A673 (cell line): ENCODE data around the gene IFNLR1. TPM values are rescaled to one million over a fixed set of nuclear protein-coding genes. Genes with fewer than 3 reads are reported as not detected.

Experiments
- BruUV-seq: library from RNA; stranded (reverse); fragments of 400-500 nt; replicated peaks from 2 replicates; lab custom pipeline; 2021; lab: Mats Ljungman, UMichigan
- CTCF ChIA-PET: fragments of 300-600 bp; sonication (Branson Sonifier 250); formaldehyde crosslinking; loops from one replicate; lab custom pipeline; 2022; ENCODE audit warnings: antibody characterized with exemption; lab: Charles Lee
- POLR2A ChIA-PET: fragments of 300-600 bp; sonication (Branson Sonifier 250); formaldehyde crosslinking; loops from one replicate; lab custom pipeline; 2022; ENCODE audit warnings: antibody characterized with exemption; ENCODE audit not compliant: low non-redundant PET; lab: Charles Lee
- DNase-seq: peaks from one replicate; pipeline ENCODE4 v3.0.0-alpha.2; 2015; ENCODE audit warnings: low spot score
- H3K27ac ChIP-seq: fragments of 200-600 bp; sonication (generic); 2 replicates; pipeline ENCODE4 v1.5.1; 2016; ENCODE audit warnings: mixed run types, low read depth, mild to moderate bottlenecking, mixed read lengths, antibody characterized with exemption, low read length; ENCODE audit not compliant: poor library complexity, severe bottlenecking
- H3K27me3 ChIP-seq: fragments of 200-600 bp; sonication (generic); replicated peaks from 2 replicates; pipeline ENCODE4 v1.6.1; 2017; ENCODE audit warnings: mixed run types, low read depth, mild to moderate bottlenecking, mixed read lengths, antibody characterized with exemption, low read length; ENCODE audit not compliant: insufficient read depth, poor library complexity
- H3K36me3 ChIP-seq: fragments of 200-600 bp; sonication (generic); 2 replicates; pipeline ENCODE4 v1.6.1; 2016; ENCODE audit warnings: mixed run types, mild to moderate bottlenecking, mixed read lengths, antibody characterized with exemption, low read length; ENCODE audit not compliant: insufficient read depth, poor library complexity, severe bottlenecking
- H3K4me1 ChIP-seq: fragments of 200-600 bp; sonication (generic); 2 replicates; pipeline ENCODE4 v1.6.1; 2017; ENCODE audit warnings: mixed run types, mild to moderate bottlenecking, mixed read lengths, antibody characterized with exemption, low read length; ENCODE audit not compliant: insufficient read depth, poor library complexity, severe bottlenecking
- H3K4me3 ChIP-seq: fragments of 200-600 bp; sonication (generic); 2 replicates; pipeline ENCODE4 v1.5.1; 2016; ENCODE audit warnings: low read depth, mixed run types, mild to moderate bottlenecking, mixed read lengths, low read length; ENCODE audit not compliant: poor library complexity, severe bottlenecking
- H3K9me3 ChIP-seq: fragments of 200-600 bp; sonication (generic); 2 replicates; pipeline ENCODE4 v1.6.1; 2016; ENCODE audit warnings: mixed run types, low read depth, mild to moderate bottlenecking, mixed read lengths, antibody characterized with exemption, low read length; ENCODE audit not compliant: poor library complexity, severe bottlenecking
- EZH2 ChIP-seq: fragments of 200-600 bp; sonication (generic); IDR thresholded peaks from 2 replicates; pipeline ENCODE4 v1.6.1; 2017; ENCODE audit warnings: borderline replicate concordance, low read depth, mild to moderate bottlenecking, mixed read lengths, antibody characterized with exemption, low read length; ENCODE audit not compliant: poor library complexity, severe bottlenecking
- intact Hi-C: fragments of 100-400 bp; cut with micrococcal nuclease; formaldehyde crosslinking; loops from one replicate; pipeline ENCODE4 v1.10.0; 2022; ENCODE audit not compliant: unreplicated experiment
- total RNA-seq: library from RNA; stranded (reverse); gene quantifications from 2 replicates; pipeline ENCODE4 v1.2.3, GENCODE V29; 2021
- TF ChIP-seq, protein P1 (sequence below): fragments of 300-800, 200-600 bp; sonication (generic); conservative IDR thresholded peaks from 2 replicates; pipeline ENCODE4 v1.5.1; 2017; ENCODE audit warnings: low read depth, mild to moderate bottlenecking, antibody characterized with exemption, low read length, moderate library complexity, mixed read lengths

Gene IFNLR1
- total RNA-seq, 1 experiment from 2014 or later, result 2.0 TPM

DNA sequence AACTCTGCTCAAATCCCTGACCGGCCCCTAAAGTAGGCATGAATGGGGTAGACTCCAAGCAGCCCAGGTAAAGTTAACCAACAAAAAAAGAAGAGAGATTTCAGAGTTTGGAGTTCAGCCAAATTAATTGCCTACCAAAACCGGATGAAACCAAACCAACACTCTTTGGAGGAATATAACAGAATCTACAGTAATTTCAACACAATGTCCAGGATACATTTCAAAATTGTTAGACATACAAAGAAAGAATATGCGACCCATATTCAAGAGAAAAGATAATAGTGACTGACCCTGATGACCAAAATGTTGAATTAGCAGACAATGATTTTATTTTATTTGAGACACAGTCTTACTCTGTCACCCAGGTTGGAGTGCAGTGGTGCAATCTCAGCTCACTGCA is 56.7 kb downstream of the IFNLR1 start:
- no peak for TF ChIP-seq EZH2
- TF ChIP-seq, protein P1, sequence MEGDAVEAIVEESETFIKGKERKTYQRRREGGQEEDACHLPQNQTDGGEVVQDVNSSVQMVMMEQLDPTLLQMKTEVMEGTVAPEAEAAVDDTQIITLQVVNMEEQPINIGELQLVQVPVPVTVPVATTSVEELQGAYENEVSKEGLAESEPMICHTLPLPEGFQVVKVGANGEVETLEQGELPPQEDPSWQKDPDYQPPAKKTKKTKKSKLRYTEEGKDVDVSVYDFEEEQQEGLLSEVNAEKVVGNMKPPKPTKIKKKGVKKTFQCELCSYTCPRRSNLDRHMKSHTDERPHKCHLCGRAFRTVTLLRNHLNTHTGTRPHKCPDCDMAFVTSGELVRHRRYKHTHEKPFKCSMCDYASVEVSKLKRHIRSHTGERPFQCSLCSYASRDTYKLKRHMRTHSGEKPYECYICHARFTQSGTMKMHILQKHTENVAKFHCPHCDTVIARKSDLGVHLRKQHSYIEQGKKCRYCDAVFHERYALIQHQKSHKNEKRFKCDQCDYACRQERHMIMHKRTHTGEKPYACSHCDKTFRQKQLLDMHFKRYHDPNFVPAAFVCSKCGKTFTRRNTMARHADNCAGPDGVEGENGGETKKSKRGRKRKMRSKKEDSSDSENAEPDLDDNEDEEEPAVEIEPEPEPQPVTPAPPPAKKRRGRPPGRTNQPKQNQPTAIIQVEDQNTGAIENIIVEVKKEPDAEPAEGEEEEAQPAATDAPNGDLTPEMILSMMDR, result no peak
- POLR2A ChIA-PET, result no interaction called here
- H3K27me3 ChIP-seq, result no peaks in the 10 kb centered on the region
- CTCF ChIA-PET, result no interaction called here
- intact Hi-C loops, result no loop called here
- no peak overlapping the region for H3K27ac ChIP-seq
- no peaks in the 10 kb centered on the region for H3K4me1 ChIP-seq
- no peak overlapping the region for H3K4me3 ChIP-seq
- H3K36me3 ChIP-seq, result no peaks in the 10 kb centered on the region
- no TSS peak for BruUV-seq
- no peaks in the 10 kb centered on the region for H3K9me3 ChIP-seq
- DNase-seq, result no peak

DNA sequence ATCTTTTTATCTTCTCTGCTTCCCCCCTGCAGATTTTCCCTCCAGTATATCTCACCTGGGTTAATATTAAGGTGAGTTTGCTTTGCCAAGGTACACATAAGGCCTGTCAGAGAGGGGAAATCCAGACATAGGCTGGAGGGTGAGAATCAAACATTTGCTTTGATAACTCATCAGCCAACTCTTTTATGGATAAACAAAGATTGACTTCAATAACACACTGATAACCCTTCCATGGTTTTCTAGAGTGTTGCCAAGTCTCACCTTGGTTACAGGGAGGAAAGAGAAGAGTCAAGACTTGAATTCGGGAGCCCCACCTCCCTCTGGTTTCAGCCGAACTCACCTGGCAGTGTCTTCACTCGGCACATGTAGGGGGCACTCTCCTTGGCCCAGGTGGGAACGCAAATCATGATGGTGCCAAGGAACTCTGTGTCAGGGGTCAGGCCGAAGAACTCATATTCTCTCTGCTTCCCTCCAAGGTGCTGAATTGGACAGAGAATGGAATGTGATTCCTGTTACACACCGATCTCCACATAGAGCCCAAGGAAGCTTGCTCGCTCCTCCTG is 59.2 kb downstream of the IFNLR1 start:
- POLR2A ChIA-PET, result no interaction called here
- H3K27me3 ChIP-seq, result no peaks in the 10 kb centered on the region
- BruUV-seq, result no TSS peak
- no peaks in the 10 kb centered on the region for H3K36me3 ChIP-seq
- intact Hi-C loops, result no loop called here
- TF ChIP-seq, protein P1, result no peak
- no peak for TF ChIP-seq EZH2
- no peak for DNase-seq
- no peaks in the 10 kb centered on the region for H3K4me1 ChIP-seq
- CTCF ChIA-PET, result no interaction called here
- no peaks in the 10 kb centered on the region for H3K9me3 ChIP-seq
- no peak overlapping the region for H3K4me3 ChIP-seq
- H3K27ac ChIP-seq, result no peak overlapping the region

DNA sequence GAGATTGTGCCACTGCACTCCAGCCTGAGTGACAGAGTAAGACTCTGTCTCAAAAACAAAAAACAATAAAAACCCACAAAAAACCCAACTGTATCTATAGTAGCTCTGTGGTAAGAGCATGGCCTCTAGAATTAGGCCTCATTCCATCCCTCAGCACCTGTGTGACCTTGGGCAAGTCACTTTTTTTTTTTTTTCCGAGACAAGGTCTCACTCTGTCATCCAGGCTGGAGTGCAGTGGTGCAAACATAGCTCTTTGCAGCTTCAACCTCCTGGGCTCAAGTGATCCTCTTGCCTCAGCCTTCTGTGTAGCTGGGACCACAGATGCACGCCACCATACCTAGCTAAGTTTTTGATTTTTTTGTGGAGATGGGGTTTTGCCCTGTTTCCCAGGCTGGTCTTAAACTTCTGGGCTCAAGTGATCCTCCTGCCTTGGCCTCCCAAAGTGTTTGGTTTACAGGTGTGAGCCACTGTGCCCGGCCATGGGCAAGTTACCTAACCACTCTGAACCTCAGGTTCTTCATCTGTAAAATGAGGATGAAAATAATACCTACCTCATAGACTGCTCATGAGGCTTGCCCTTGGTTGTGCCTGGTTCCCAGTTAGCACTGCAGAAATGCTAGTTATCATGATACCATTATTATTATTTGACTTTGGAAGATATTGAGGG is 59.8 kb downstream of the IFNLR1 start:
- ChIA-PET CTCF (no interaction called here), POLR2A (no interaction called here)
- BruUV-seq, result no TSS peak
- no peaks in the 10 kb centered on the region for H3K4me1 ChIP-seq
- H3K27ac ChIP-seq, result no peak overlapping the region
- H3K9me3 ChIP-seq, result no peaks in the 10 kb centered on the region
- H3K27me3 ChIP-seq, result no peaks in the 10 kb centered on the region
- intact Hi-C loops, result no loop called here
- no peak for TF ChIP-seq EZH2
- TF ChIP-seq, protein P1, result no peak
- H3K36me3 ChIP-seq, result no peaks in the 10 kb centered on the region
- DNase-seq, result no peak
- H3K4me3 ChIP-seq, result no peak overlapping the region
